Neural cell (in vitro differentiated cells): ENCODE results near the gene ZNF346. TPM values are rescaled to one million over a fixed set of nuclear protein-coding genes. Genes with fewer than 3 reads are reported as not detected.

Experiments
- H2AFZ ChIP-seq: fragments of 200-600, 300-800 bp; sonication (generic), shearing (Covaris generic); 2 replicates; pipeline ENCODE4 v1.6.0; 2014; ENCODE audit warnings: low read depth, mild to moderate bottlenecking, antibody characterized with exemption, low read length, moderate library complexity
- H3F3A ChIP-seq: fragments of 200-600 bp; shearing (Covaris generic); 2 replicates; pipeline ENCODE4 v1.6.1; 2016; ENCODE audit warnings: mild to moderate bottlenecking, moderate library complexity, mixed read lengths, antibody characterized with exemption, low read length; ENCODE audit not compliant: insufficient read depth, poor library complexity, severe bottlenecking
- H3K27ac ChIP-seq: fragments of 200-600, 300-800 bp; sonication (generic), shearing (Covaris generic); 2 replicates; pipeline ENCODE4 v1.5.1; 2014; ENCODE audit warnings: mild to moderate bottlenecking, low read length, moderate library complexity
- H3K27me3 ChIP-seq: fragments of 300-800, 200-600 bp; sonication (generic), shearing (Covaris generic); 2 replicates; pipeline ENCODE4 v1.6.0; 2014; ENCODE audit warnings: mild to moderate bottlenecking, low read depth, low read length, moderate library complexity; ENCODE audit not compliant: insufficient read depth
- H3K36me3 ChIP-seq: fragments of 300-800, 200-600 bp; sonication (generic), shearing (Covaris generic); 2 replicates; pipeline ENCODE4 v1.5.1; 2014; ENCODE audit warnings: mild to moderate bottlenecking, antibody characterized with exemption, low read length, moderate library complexity; ENCODE audit not compliant: insufficient read depth
- H3K4me2 ChIP-seq: fragments of 300-800, 200-600 bp; sonication (generic), shearing (Covaris generic); 2 replicates; pipeline ENCODE4 v1.6.0; 2014; ENCODE audit warnings: mild to moderate bottlenecking, low read length
- H3K4me3 ChIP-seq: fragments of 300-800, 200-600 bp; sonication (generic), shearing (Covaris generic); 2 replicates; pipeline ENCODE4 v1.5.1; 2014; ENCODE audit warnings: mild to moderate bottlenecking, low read length, moderate library complexity
- H3K79me2 ChIP-seq: fragments of 200-600 bp; shearing (Covaris generic); replicated peaks from 2 replicates; pipeline ENCODE4 v1.6.0; 2014; ENCODE audit warnings: mild to moderate bottlenecking, low read length, moderate library complexity; ENCODE audit not compliant: insufficient read depth
- H3K9ac ChIP-seq: fragments of 300-800, 200-600 bp; sonication (generic), shearing (Covaris generic); 2 replicates; pipeline ENCODE4 v1.6.1; 2016; ENCODE audit warnings: mild to moderate bottlenecking, low read length, mixed read lengths
- H3K9me2 ChIP-seq: fragments of 200-600 bp; shearing (Covaris generic); 2 replicates; pipeline ENCODE4 v1.6.1; 2016; ENCODE audit warnings: mild to moderate bottlenecking, low read length, mixed read lengths; ENCODE audit not compliant: insufficient read depth
- H3K9me3 ChIP-seq: fragments of 200-600, 300-800 bp; sonication (generic), shearing (Covaris generic); 2 replicates; pipeline ENCODE4 v1.6.1; 2016; ENCODE audit warnings: mild to moderate bottlenecking, mixed run types, low read length, moderate library complexity, mixed read lengths
- H4K20me1 ChIP-seq: fragments of 200-600 bp; shearing (Covaris generic); 2 replicates; pipeline ENCODE4 v1.6.1; 2016; ENCODE audit warnings: mild to moderate bottlenecking, mixed run types; ENCODE audit not compliant: insufficient read depth
- CTCF ChIP-seq: fragments of 450-650 bp; IDR thresholded peaks from 2 replicates; pipeline ENCODE4 v1.5.1; 2014; ENCODE audit warnings: antibody characterized with exemption, mild to moderate bottlenecking, moderate library complexity; ENCODE audit not compliant: poor library complexity, severe bottlenecking
- EP300 ChIP-seq: fragments of 450-650 bp; conservative IDR thresholded peaks from 2 replicates; pipeline ENCODE4 v1.6.1; 2014; ENCODE audit warnings: antibody characterized with exemption, mild to moderate bottlenecking, moderate library complexity; ENCODE audit not compliant: poor library complexity, severe bottlenecking
- EZH2 ChIP-seq: fragments of 200-600, 300-800 bp; shearing (Covaris generic), sonication (generic); IDR thresholded peaks from 2 replicates; pipeline ENCODE4 v1.6.1; 2014; ENCODE audit warnings: antibody characterized with exemption, low read length, borderline replicate concordance, mild to moderate bottlenecking; ENCODE audit not compliant: insufficient read depth, poor library complexity, severe bottlenecking
- MXI1 ChIP-seq: fragments of 450-650 bp; conservative IDR thresholded peaks from 2 replicates; pipeline ENCODE4 v1.6.1; 2014; ENCODE audit warnings: antibody characterized with exemption, mild to moderate bottlenecking; ENCODE audit not compliant: poor library complexity, severe bottlenecking
- POLR2AphosphoS5 ChIP-seq: IDR thresholded peaks from 2 replicates; pipeline ENCODE4 v1.6.1; 2012
- RAD21 ChIP-seq: fragments of 450-650 bp; conservative IDR thresholded peaks from 2 replicates; pipeline ENCODE4 v1.6.1; 2014; ENCODE audit warnings: antibody characterized with exemption, mild to moderate bottlenecking, moderate library complexity
- REST ChIP-seq: IDR thresholded peaks from 2 replicates; pipeline ENCODE4 v1.6.1; 2012; ENCODE audit warnings: borderline replicate concordance
- SMC3 ChIP-seq: fragments of 450-650 bp; conservative IDR thresholded peaks from 2 replicates; pipeline ENCODE4 v1.6.1; 2014; ENCODE audit warnings: antibody characterized with exemption, mild to moderate bottlenecking, moderate library complexity; ENCODE audit not compliant: poor library complexity
- TAF1 ChIP-seq: IDR thresholded peaks from 2 replicates; pipeline ENCODE4 v1.6.1; 2012; ENCODE audit warnings: low read depth
- polyA plus RNA-seq: library from polyadenylated mRNA; depleted of rRNA; stranded (reverse); fragments of >200 nt; gene quantifications from 2 replicates; pipeline ENCODE4 v1.2.3, GENCODE V29; 2014

The ZNF346 gene
- polyA plus RNA-seq, 1 donor from 2014 or later: 40.1 TPM

GRCh38 chr5:176985516-176985915 lies 37.0 kb upstream of the ZNF346 start:
- Histone ChIP-seq H3K27me3 (no peaks in the 10 kb centered on the region), H3K9me2 (no peaks in the 10 kb centered on the region), H3K36me3 (no peaks in the 10 kb centered on the region), H3K4me3 (no peak overlapping the region), H2AFZ (no peak overlapping the region), H3K9me3 (no peaks in the 10 kb centered on the region), H3K79me2 (peaks cover 39% of the 10 kb centered on the region), H3K27ac (no peak overlapping the region), H3F3A (no peaks in the 10 kb centered on the region), H3K9ac (no peak overlapping the region), H4K20me1 (no peaks in the 10 kb centered on the region), H3K4me2 (no peak overlapping the region)
- TF ChIP-seq TAF1 (no peak), REST (no peak), POLR2AphosphoS5 (no peak), CTCF (no peak), RAD21 (no peak), SMC3 (no peak), MXI1 (no peak), EZH2 (no peak), EP300 (no peak)

- Histone ChIP-seq H3K36me3 (no peaks in the 10 kb centered on the region), H3K9ac (no peak overlapping the region), H4K20me1 (no peaks in the 10 kb centered on the region), H3K4me3 (no peak overlapping the region), H3K27me3 (no peaks in the 10 kb centered on the region), H3K9me3 (no peaks in the 10 kb centered on the region), H3K9me2 (no peaks in the 10 kb centered on the region), H3K4me2 (no peak overlapping the region), H3K79me2 (peaks cover 44% of the 10 kb centered on the region), H3K27ac (no peak overlapping the region), H2AFZ (no peak overlapping the region), H3F3A (no peaks in the 10 kb centered on the region)
- TF ChIP-seq SMC3 (no peak), POLR2AphosphoS5 (no peak), MXI1 (no peak), RAD21 (no peak), CTCF (no peak)
Observed at GRCh38 chr5:176986280-176986679, 36.2 kb upstream of the ZNF346 start.
